HL-60/S4 treated with phorbol 12-myristate 13-acetate at 8.2 ng/mL for 4 days and 3 days (cell line): ENCODE measurements around the gene GOT1.

Experiments used
- in situ Hi-C: fragments of 300-500 bp; cut with MboI; formaldehyde crosslinking; loops from 2 replicates; pipeline ENCODE4 v1.15.0; 2022; ENCODE audit warnings: low sequenced_read_pairs

GOT1 gene

DNA sequence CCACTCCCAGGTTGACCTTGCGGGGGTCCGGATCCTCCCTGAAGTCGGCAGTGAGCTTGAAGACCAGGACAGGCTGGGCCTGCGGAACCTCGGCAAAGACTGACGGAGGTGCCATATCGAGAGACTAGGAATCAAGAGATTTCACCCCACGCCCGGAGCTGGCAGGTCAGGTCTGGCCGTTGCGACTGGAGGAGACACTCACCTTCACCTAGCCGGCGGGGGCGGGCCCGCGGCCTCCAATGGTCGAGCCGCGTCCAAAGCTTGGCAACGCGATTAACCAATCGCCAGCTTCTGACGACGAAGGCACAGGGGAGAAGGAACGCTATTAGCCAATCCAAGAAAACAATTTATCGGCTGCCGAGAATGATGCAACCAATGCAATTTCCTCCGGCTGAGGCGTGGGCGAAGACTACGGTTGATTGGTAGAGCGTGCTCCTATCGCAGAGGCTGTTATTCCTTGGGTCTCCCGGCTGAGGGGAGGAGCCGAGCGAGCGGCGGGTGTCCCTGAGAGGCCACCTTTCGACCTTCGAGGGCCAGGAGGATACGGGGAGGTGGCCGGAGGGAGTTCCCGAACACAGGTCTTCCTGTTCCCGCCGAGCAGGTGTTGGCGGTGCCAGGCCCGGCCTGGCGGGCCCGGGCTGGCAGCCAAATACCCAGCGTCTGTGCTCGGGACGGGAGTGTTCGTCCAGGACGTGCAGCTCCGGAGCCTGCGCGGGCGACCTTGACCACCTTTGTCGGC is at the start of gene GOT1:
Gene GOT1, minus strand, starts transcription at position 174 of the 739 bp plus-strand sequence. Its CDS starts 59 bp downstream, at position 115.
- in situ Hi-C loops: loop anchor here (25.0 kb wide), 1 partner anchor 282 kb away; no protein-coding TSS in a partner anchor

DNA sequence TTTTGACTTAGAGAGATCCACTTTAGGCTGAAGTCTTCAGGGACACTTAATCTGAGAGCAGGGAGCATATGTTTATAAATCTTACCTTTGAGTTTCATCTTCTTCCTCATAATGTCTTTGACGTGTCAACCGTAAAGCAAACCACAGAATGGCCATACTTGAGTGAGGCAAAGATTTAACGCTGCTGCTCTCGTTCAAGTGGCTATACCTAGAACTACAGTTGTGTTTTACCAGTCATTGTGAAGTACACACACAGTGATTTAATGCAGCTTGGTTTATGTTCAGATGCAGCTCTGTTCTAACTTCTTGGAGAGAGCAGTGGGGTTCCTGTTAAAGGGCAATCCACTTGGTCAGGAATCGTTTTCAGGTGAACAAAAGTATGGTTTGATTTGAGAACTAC is 39.9 kb upstream of the GOT1 start:
- in situ Hi-C loops: no loop called here

DNA sequence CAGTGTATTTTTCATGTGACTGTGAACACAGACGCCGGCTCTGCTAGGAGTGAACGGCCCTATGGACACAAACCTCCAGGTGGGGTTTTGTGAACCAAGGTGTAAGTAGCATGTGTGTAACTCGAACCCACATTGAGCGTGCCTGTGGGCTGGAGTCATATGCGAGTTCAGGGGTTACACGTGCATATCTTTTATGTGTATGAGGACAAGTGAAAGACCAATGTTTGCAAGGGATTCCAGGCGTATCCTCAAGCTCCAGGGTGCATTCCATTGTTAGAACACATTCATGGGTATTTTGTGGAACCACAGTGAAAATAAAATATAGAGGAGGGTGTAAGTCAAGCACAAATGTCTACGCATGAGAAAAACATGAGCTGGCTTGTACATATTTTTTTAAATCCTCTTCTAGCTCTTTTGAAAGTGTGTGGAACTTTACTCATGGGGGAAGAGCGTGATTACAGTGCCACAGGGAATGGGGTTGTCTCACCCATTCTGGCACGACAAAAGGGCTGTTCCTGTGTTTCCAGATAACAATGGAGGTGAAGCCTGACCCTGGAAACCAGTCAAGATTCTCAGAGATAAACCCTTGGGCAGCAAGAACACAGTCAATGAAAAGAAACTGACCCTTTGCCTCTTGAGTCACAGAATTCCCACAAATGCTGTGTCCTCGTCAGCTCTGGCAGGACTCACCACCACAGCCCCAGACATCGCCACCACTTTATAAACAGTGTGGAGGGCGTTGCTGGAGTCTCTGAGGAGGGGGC is 37.0 kb upstream of the GOT1 start:
- in situ Hi-C loops: no loop called here

DNA sequence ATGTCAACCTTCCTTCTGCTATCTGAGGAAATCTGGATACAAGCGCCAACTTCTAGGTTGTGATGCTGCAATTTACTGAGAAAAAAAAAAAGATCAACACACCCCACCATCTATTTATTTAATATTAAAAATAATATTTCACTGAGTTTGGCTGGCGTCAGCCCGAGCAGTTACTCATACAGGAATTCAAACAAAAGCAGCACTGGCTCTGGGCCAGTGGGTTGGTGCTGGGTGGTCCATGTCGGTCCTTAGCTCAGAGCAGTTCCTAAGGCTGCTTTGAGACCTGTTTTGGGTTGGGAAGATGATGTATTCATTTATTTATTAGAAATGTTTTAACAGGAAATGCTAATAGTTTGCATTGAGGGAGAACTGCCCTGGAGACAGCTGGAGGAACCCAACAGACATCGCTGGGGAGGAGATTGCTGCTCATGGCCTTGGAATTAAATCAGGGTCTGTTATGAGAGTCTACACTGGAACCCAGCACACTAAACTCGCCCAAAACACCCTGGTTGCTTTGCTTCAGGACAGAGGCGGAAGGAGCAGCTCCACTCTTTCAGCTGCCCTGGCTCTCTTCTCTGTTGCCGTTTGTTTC is 36.3 kb upstream of the GOT1 start:
- in situ Hi-C loops: no loop called here

DNA sequence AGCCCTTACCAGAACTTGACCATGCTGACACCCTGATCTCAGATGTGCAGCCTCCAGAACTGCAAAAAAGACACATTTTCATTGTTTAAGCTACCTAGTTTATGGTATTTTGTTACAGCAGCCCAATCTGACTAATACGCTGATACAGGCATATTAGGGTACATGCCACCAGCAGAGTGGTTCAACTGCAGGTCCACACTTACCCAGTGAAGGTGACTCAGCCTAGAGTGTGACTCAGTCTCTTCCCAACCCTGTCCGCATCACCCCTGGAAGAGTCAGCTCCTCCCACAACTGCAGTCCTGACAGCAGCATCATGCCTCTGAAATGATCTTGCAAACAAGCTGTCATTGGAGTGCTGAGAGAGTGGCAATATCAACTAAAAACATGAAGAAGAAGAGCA is 30.8 kb upstream of the GOT1 start:
- in situ Hi-C loops: no loop called here

DNA sequence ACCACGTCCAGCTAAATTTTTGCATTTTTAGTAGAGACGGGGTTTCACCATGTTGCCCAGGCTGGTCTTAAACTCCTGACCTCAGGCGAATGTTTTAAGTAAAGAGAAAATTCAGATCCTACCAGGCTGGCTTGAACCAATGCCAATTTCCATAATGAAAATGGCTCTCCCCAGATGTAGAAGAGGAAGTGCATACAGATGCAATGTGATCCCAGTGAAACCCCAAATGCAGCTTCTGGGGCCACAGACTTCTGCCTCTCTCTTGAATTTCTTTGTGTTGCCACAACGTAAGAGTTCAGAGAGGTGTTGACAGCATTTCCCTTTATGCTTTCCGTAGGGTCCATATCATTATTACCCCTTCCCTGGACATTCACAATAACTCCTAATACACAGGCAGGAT is 29.6 kb upstream of the GOT1 start:
- in situ Hi-C loops: no loop called here

DNA sequence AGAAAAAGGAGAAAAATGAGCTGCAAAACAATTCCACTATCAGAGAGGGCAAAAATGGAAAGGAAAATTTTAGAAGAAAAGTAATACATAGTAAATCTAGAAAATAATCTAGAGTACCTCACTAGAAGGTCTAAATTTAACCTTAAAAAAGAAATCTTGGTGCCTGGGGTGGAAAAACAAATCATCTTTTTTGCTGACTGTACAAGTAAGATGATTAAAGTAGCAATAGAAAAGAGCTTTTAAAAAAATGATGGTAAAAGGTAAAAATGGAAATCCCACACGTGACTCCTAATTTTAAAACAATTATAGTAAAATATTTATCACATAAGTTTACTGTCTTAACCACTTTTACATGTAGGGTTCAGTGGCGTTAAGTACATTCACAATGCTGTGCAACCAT is 28.8 kb upstream of the GOT1 start:
- in situ Hi-C loops: no loop called here

DNA sequence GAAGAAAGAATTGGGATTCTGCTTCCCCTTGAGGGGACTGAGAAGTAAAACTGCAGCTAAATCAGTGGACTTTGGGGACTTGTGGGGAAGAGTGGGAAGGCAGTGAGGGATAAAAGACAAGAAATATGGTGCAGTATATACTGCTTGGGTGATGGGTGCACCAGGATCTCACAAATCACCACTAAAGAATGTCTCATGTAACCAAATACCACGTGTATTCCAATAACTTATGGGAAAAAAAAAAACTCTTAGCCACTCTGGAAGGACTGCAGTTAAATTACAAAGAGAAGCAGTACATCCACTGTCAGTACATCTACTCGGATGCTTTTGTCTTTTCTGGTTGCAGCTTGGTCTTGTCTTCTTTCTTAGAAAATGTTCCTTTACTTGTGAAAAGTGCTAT is 27.4 kb upstream of the GOT1 start:
- in situ Hi-C loops: no loop called here

DNA sequence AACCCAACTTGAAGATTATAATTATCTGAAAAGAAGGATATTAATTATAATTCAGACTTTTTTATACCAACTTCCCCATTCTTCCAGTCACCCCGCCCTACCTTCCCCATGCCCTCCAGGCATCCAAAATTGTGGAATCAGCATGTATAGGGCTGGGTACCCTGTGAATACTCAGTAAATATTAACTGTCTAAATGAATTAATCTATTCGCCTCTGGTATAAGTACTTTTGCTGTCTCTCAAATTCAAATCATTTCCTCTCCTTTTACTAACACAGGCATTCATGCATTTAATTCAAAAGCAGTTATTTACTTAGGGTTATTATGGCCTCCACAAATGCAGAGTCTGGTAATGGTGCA is 26.5 kb upstream of the GOT1 start:
- in situ Hi-C loops: no loop called here

DNA sequence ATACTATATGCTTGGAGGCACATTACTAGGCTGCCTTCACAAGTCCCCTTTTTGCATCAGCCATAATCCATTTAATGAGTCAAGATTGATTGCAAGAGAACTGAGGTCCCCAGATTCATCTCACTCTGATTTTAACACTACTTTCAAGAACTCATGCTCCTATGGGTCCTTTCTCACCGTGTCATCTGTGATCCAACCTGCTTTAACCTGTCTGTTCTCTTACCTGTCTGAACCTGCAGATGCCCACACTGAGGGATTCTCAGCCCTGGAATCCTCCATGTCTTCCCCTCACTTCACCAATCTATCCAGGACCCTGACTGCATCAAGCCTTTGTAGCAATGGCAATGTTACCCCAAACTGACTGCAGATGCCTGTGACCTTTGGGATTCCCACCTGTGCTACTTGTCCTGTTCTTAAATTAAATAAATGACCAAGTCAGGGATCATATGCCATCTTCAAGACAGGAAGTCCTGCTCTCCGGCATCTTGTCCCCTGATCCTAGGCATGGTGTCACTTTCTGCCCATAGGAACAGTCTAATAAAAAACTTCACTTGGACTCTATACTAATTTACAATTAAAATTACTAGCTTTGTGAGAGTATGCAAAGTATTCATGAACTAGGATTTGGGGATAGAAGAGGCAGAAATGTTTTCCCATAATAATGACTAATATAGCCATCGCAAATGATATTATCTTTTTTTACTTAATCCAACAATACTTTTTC is 25.9 kb upstream of the GOT1 start:
- in situ Hi-C loops: no loop called here

DNA sequence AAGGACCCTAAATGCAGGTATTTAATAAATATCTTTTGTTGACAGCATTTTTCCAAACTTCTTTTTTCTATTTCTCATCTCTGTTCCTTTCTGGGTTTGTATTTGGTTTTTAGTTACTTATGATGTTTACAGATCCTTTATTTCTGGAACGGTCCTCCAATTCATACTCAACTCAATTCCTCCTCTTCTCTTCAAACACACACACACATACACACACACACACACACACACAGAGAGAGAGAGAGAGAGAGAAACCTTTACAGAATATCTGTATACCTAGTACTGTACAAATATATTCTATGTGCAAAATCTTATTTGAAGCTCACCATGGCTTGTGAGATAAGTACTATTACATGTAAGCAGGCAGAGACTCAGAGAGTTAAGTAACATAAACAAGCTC is 21.6 kb upstream of the GOT1 start:
- in situ Hi-C loops: no loop called here

DNA sequence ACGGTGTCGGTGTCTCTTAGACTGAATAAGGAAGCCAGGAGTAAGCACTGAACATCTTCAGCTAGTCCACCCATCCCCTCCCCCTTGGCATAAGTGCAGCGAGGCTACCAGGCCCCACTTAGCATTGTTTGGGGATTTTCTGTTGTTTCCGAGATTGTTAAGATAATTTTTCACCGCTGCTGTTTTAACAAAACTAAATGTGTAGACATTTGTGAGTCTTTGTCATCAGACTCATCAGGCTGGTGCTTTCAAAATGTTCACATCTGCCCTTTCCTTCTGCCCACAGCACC is 21.0 kb upstream of the GOT1 start:
- in situ Hi-C loops: no loop called here

DNA sequence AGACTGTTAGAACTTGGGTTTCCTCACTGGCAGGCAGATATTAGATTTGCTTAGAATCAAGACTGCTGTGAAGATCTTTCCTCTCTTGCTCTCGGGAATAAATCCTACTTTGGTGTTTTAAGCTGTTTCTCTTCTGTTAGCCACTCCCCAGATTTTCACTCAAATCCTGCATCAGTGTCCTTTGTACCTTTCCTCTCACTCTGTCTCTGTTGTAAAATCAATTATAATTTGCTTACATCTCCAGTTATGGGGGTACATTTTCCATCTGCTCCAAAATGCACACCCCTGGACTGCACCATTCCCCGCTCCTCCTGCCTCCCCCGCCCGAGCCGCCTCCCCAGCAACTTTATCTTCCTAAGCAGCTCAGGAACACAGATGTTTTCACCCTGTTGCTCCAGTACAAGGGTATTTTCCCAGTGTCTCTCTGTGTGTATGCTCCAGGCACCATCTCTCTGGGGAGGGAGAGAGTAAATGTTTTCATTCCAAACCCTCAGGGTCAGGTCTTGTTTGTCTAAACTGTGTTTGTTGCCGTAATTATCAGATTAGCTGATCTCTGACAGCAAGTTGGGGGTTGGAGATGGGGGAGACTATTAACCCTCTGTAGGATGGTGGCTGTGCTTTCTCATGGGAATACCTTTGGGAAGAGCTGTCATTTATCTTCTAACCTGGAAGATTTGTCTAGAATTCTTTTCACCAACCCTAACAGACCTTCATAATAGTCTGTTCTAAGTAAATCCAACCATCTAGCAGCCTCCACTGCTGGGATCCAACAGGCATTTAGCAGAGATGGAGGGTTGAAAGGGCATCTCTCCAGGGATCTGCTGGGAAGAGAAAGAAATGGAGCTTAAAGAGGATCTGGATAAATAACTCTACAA is 20.4 kb upstream of the GOT1 start:
- in situ Hi-C loops: no loop called here

DNA sequence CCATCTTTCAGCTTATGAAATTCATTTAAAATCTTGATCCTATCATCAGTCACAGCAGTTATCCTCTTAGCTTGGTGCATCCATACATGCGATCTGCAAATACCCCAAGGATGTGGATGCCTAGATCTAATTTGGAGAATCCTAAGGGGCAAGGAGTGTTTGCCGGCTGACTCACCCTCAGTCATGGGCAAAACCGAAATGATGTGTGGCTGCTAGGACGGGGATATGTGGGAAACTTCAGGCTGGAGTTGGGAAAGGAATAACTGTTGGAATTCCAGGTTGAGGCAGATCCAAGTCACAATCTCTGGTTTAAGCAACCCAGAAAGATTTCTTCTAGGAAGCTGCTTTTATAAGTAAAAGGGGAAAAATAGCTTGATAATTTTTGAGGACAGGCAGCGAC is 19.7 kb upstream of the GOT1 start:
- in situ Hi-C loops: no loop called here

DNA sequence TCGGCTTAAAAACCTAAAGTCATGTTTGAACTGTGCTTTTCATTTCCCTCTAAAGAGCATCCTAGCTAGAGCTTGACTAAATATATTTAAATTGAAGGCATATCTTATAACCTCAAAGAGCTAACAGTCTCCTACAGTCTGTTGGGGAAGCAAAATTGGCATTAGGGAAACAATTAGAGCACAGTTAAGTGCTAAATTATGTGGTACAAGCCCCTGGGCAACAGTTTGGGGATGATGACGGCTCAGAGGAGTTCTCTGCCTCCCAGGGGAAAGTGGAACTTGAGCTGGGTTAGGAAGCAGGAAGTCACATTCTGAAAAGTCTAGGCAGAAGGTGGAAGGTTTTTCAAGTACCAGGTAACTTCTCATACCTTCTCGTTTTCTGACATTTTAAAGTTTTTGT is 18.6 kb upstream of the GOT1 start:
- in situ Hi-C loops: loop anchor here (25.0 kb wide), 1 partner anchor 263 kb away; no protein-coding TSS in a partner anchor

DNA sequence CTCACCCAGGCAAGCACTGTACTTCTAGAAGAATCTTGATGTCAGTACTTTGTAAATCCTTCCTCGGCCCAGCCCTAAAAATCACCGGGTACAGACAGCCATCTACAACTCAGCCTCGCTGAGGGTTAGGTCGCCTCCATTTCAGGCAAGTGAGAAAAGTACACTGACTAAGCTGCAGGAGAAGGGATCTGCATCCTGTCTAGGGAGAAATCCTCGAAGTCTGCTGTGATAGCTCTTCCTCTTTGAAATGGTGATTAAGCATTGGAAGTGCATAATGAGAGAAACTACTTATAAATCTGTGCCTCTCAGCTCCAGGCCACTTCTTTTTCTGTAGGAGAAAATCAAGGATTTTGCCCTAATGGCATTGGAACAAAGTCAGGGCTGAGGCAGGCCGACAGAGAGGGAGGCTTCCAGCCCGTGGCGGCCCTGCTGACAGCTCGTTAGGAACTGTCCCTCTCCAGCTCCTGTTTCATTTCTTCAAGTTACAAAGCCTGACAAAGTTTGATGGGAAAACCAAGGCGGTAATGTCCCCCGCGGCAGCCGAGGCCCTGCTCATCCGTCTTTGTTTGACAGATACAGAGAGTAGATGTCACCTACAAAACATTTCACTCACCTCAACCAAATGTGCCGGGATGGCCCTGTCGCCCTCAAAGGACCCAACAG is 14.1 kb upstream of the GOT1 start:
- in situ Hi-C loops: loop anchor here (25.0 kb wide), 1 partner anchor 268 kb away; no protein-coding TSS in a partner anchor

DNA sequence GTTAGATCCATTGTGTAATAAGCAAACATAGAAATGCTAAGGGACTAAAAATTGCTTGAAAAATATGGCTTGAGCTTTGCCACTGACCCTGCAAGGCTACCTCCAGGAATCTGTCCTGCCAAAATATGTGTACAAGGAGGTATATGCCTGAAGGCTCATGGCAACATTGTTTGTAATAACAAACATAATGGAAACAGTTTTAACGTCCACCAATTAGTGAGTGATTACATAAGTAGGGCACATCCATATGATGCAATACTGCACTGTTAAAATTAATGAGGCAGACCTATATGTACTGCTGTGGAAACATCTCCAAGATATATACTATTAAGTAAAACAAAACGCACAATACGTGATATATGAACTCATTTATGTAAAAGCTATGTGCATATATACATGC is 13.1 kb upstream of the GOT1 start:
- in situ Hi-C loops: loop anchor here (25.0 kb wide), 1 partner anchor 269 kb away; no protein-coding TSS in a partner anchor

DNA sequence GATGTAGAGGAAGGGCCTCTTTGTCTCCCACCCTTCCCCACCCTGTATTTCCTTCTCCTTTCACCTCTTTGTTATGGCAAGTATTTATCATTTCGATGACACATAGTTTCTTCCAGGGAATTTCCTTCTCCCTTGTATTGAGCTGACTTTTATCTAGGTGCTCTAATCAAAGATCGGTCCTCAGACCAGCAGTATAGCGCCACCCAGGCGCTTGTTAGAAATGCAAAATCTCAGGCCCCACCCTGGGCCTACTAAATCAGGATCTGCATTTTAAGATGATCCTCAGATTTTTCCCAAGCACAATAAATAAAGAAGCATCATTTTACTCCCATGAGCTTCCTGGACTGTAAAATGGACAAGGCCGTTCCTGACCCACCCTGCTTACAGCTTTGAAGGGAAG is 12.0 kb upstream of the GOT1 start:
- in situ Hi-C loops: loop anchor here (25.0 kb wide), 1 partner anchor 270 kb away; no protein-coding TSS in a partner anchor

DNA sequence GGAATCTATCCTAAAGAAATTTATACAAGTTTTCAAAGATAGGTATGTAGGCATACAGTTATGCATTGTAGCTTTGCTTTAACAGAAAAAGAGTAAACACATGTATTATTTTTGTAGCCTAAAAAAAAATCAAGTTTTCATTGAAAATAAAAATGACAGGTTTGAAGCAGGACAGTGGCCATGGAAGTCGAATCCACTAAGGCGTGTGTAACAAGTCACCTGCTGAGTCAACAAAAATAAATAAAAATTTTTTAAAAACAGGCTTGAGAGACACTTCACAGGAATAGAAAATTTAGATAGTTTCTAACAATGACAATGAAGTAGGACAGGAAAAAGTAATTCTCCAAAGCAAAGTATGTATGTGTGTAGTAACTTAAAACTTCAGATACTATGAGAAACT is 8.5 kb upstream of the GOT1 start:
- in situ Hi-C loops: loop anchor here (25.0 kb wide), 1 partner anchor 273 kb away; no protein-coding TSS in a partner anchor
